NT2/D1 (cell line): ENCODE measurements around the gene GGACT.

Source experiments
- DNase-seq: peaks from one replicate; pipeline ENCODE4 v3.0.0-alpha.2; 2011; ENCODE audit warnings: low read depth, low spot score
- H3K27me3 ChIP-seq: 2 replicates; pipeline ENCODE4 v1.6.0; 2011; ENCODE audit warnings: mild to moderate bottlenecking; ENCODE audit not compliant: insufficient read length, insufficient read depth
- H3K36me3 ChIP-seq: 2 replicates; pipeline ENCODE4 v1.6.1; 2011; ENCODE audit warnings: mild to moderate bottlenecking, low read length, mixed read lengths; ENCODE audit not compliant: insufficient read depth, insufficient read length
- H3K4me1 ChIP-seq: 2 replicates; pipeline ENCODE4 v1.5.1; 2011; ENCODE audit not compliant: insufficient read depth, insufficient read length
- H3K4me3 ChIP-seq: 2 replicates; pipeline ENCODE4 v1.5.1; 2011; ENCODE audit warnings: low read depth; ENCODE audit not compliant: insufficient read length
- H3K9ac ChIP-seq: 2 replicates; pipeline ENCODE4 v1.6.0; 2011; ENCODE audit warnings: low read depth; ENCODE audit not compliant: insufficient read length
- H3K9me3 ChIP-seq: 2 replicates; pipeline ENCODE4 v1.5.1; 2011; ENCODE audit warnings: mild to moderate bottlenecking, low read length; ENCODE audit not compliant: insufficient read depth
- SUZ12 ChIP-seq: IDR thresholded peaks from 2 replicates; pipeline ENCODE4 v1.6.1; 2011; ENCODE audit not compliant: insufficient read length, insufficient read depth; ENCODE audit errors: extremely low read depth
- YY1 ChIP-seq: IDR thresholded peaks from 2 replicates; pipeline ENCODE4 v1.6.1; 2011; ENCODE audit not compliant: insufficient read length, insufficient read depth
- ZNF274 ChIP-seq: IDR thresholded peaks from 2 replicates; pipeline ENCODE4 v1.6.1; 2011; ENCODE audit warnings: mild to moderate bottlenecking, low read depth, low read length

The GGACT gene

GRCh38 chr13:100518394-100519062 is 70.1 kb downstream of the GGACT start:
- DNase-seq = no peak

DNA sequence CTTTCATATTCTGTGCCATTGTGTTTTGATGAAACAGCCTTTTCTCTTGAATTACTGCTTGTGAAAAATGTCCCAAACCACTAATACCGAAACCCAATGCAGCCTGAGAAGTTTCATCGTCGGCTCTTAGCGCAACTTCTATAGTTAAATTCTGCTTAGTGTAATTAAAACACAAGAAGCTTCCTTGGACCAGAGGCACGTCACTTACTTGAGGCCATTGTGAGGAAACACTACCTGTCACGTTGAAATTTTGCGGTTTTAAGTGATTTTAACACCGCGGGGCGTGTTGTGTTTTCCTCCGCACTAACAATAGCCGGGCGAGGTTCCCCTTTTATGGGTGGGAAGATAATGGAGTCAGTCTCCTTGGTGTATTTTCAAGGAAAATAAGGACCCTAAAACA is 70.9 kb downstream of the GGACT start:
- no peaks in the 10 kb centered on the region for H3K9me3 ChIP-seq
- no peak for TF ChIP-seq SUZ12
- TF ChIP-seq ZNF274 = no peak
- no peak for TF ChIP-seq YY1
- no peak for DNase-seq
- H3K36me3 ChIP-seq = no peaks in the 10 kb centered on the region
- H3K9ac ChIP-seq = no peak overlapping the region
- H3K4me3 ChIP-seq = no peak overlapping the region
- H3K4me1 ChIP-seq = peaks cover 5% of the 10 kb centered on the region
- peaks cover 20% of the 10 kb centered on the region for H3K27me3 ChIP-seq

More at GRCh38 chr13:100518394-100519062, 70.1 kb downstream of the GGACT start:
- TF ChIP-seq ZNF274 = no peak
- no peak for TF ChIP-seq YY1
- TF ChIP-seq SUZ12 = no peak
- Histone ChIP-seq H3K4me3 (no peak overlapping the region), H3K9ac (no peak overlapping the region), H3K36me3 (no peaks in the 10 kb centered on the region), H3K9me3 (no peaks in the 10 kb centered on the region), H3K4me1 (peaks cover 5% of the 10 kb centered on the region), H3K27me3 (peaks cover 12% of the 10 kb centered on the region)

- DNase-seq = no peak
- H3K36me3 ChIP-seq = no peaks in the 10 kb centered on the region
Measured at GRCh38 chr13:100517135-100517534, 71.5 kb downstream of the GGACT start.

DNA sequence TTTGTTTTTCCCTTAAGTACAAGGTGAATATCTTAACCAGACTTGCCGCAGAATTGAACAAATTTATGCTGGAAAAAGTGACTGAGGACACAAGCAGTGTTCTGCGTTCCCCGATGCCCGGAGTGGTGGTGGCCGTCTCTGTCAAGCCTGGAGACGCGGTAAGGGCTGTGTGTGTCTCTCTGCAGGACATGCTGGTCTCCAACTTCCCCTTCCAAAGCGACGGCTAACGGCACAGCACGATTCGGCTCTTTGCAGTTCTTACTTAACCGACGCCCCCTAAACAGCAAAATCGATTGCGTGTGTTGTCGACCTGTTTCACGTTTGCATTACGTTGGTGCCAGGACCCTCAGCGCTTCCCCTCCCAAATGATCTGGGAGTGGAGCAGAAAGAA is 73.2 kb downstream of the GGACT start:
- peaks cover 43% of the 10 kb centered on the region for H3K27me3 ChIP-seq
- H3K36me3 ChIP-seq = no peaks in the 10 kb centered on the region
- H3K4me3 ChIP-seq = no peak overlapping the region
- TF ChIP-seq SUZ12 (no peak), ZNF274 (no peak), YY1 (no peak)
- no peak overlapping the region for H3K9ac ChIP-seq
- DNase-seq = no peak
- no peaks in the 10 kb centered on the region for H3K9me3 ChIP-seq
- peaks cover 9% of the 10 kb centered on the region for H3K4me1 ChIP-seq

More at GRCh38 chr13:100517135-100517534, 71.5 kb downstream of the GGACT start:
- H3K4me1 ChIP-seq = peaks cover 5% of the 10 kb centered on the region
- H3K27me3 ChIP-seq = peaks cover 26% of the 10 kb centered on the region
- H3K4me3 ChIP-seq = no peak overlapping the region
- H3K9ac ChIP-seq = no peak overlapping the region
- no peak for TF ChIP-seq ZNF274
- no peak for TF ChIP-seq SUZ12
- no peak for TF ChIP-seq YY1
- H3K9me3 ChIP-seq = no peaks in the 10 kb centered on the region

GRCh38 chr13:100514788-100515409 is 73.7 kb downstream of the GGACT start:
- no peak overlapping the region for H3K9ac ChIP-seq
- peak; percentile 74 for DNase-seq
- peaks cover 9% of the 10 kb centered on the region for H3K4me1 ChIP-seq
- no peaks in the 10 kb centered on the region for H3K9me3 ChIP-seq
- no peaks in the 10 kb centered on the region for H3K36me3 ChIP-seq
- H3K27me3 ChIP-seq = peaks cover 44% of the 10 kb centered on the region
- TF ChIP-seq SUZ12 (no peak), YY1 (no peak), ZNF274 (no peak)
- no peak overlapping the region for H3K4me3 ChIP-seq

GRCh38 chr13:100513987-100514670 is 74.5 kb downstream of the GGACT start:
- H3K9ac ChIP-seq = no peak overlapping the region
- H3K4me1 ChIP-seq = peaks cover 9% of the 10 kb centered on the region
- DNase-seq = no peak
- H3K4me3 ChIP-seq = no peak overlapping the region
- TF ChIP-seq YY1 (no peak), ZNF274 (no peak), SUZ12 (no peak)
- no peaks in the 10 kb centered on the region for H3K36me3 ChIP-seq
- H3K9me3 ChIP-seq = no peaks in the 10 kb centered on the region
- peaks cover 46% of the 10 kb centered on the region for H3K27me3 ChIP-seq

DNA sequence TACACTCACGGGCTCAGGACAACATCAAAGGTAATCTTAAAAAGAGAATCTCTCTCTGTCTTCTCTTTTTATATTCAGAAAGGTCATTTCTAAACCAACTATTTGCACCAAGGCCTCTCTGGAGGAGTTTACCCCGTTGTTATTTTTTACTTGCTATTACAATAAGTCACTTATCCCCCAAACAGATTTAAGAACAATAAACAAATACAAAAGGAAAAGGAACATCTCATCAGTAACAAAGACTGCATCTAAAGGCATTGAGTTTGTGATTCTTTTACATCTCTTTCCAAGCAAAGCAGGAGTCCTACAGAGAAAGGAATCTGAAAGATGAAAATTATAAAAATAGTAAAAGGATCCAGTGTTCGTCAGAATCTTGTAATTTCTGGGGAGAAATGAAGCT is 75.4 kb downstream of the GGACT start:
- TF ChIP-seq YY1 = no peak
- no peak for TF ChIP-seq SUZ12
- no peak for TF ChIP-seq ZNF274
- peaks cover 8% of the 10 kb centered on the region for H3K4me1 ChIP-seq
- no peaks in the 10 kb centered on the region for H3K36me3 ChIP-seq
- H3K4me3 ChIP-seq = no peak overlapping the region
- peaks cover 56% of the 10 kb centered on the region for H3K27me3 ChIP-seq
- H3K9me3 ChIP-seq = no peaks in the 10 kb centered on the region
- no peak overlapping the region for H3K9ac ChIP-seq
- no peak for DNase-seq
